Glutamatergic neuron (in vitro differentiated cells): Measurements from ENCODE around the gene ABCD1. TPM values are rescaled to one million over a fixed set of nuclear protein-coding genes. Genes with fewer than 3 reads are reported as not detected.
"Not testable (repeated sequence)": the region's sequence is repeated elsewhere in the genome, so short reads cannot be mapped to it uniquely, and the experiment has no call there.

ENCODE experiments used
- DNase-seq: peaks from one replicate; pipeline ENCODE4 v3.0.0; 2022
- H3K27ac Mint-ChIP-seq: one replicate; pipeline ENCODE4 v1.8.0; 2020; ENCODE audit warnings: mild to moderate bottlenecking, mixed read lengths, inconsistent platforms; ENCODE audit not compliant: unreplicated experiment
- H3K27me3 Mint-ChIP-seq: one replicate; pipeline ENCODE4 v1.8.0; 2020; ENCODE audit warnings: mild to moderate bottlenecking, moderate library complexity, mixed read lengths, inconsistent platforms; ENCODE audit not compliant: unreplicated experiment
- H3K36me3 Mint-ChIP-seq: one replicate; pipeline ENCODE4 v1.8.0; 2020; ENCODE audit warnings: mild to moderate bottlenecking, mixed read lengths, inconsistent platforms; ENCODE audit not compliant: unreplicated experiment
- H3K4me1 Mint-ChIP-seq: one replicate; pipeline ENCODE4 v1.8.0; 2020; ENCODE audit warnings: mild to moderate bottlenecking, low read depth, mixed read lengths, inconsistent platforms; ENCODE audit not compliant: unreplicated experiment
- H3K4me3 Mint-ChIP-seq: one replicate; pipeline ENCODE4 v1.8.0; 2020; ENCODE audit warnings: mild to moderate bottlenecking, mixed read lengths, inconsistent platforms; ENCODE audit not compliant: unreplicated experiment
- H3K9me3 Mint-ChIP-seq: one replicate; pipeline ENCODE4 v1.8.0; 2020; ENCODE audit warnings: mild to moderate bottlenecking, moderate library complexity, mixed read lengths, inconsistent platforms; ENCODE audit not compliant: unreplicated experiment
- CTCF ChIP-seq: fragments of 200-600 bp; sonication (generic); IDR thresholded peaks from one replicate; pipeline ENCODE4 v1.5.0; 2021; ENCODE audit not compliant: partially characterized antibody, unreplicated experiment
- long read RNA-seq: library from polyadenylated mRNA; unstranded; transcript quantifications from one replicate; pipeline ENCODE4 v2.0.0, GENCODE V29; 2020; ENCODE audit not compliant: unreplicated experiment
- total RNA-seq: library from RNA; stranded (reverse); fragmentation: NEBNext Ultra II Directional; extraction: Animal tissue kit (Norgen Biotek cat#: 25700); gene quantifications from one replicate; pipeline ENCODE4 v1.2.1, GENCODE V29; 2021; ENCODE audit not compliant: unreplicated experiment

ABCD1 gene
- total RNA-seq: 13.5 TPM
- long read RNA-seq: 0 reads

DNA sequence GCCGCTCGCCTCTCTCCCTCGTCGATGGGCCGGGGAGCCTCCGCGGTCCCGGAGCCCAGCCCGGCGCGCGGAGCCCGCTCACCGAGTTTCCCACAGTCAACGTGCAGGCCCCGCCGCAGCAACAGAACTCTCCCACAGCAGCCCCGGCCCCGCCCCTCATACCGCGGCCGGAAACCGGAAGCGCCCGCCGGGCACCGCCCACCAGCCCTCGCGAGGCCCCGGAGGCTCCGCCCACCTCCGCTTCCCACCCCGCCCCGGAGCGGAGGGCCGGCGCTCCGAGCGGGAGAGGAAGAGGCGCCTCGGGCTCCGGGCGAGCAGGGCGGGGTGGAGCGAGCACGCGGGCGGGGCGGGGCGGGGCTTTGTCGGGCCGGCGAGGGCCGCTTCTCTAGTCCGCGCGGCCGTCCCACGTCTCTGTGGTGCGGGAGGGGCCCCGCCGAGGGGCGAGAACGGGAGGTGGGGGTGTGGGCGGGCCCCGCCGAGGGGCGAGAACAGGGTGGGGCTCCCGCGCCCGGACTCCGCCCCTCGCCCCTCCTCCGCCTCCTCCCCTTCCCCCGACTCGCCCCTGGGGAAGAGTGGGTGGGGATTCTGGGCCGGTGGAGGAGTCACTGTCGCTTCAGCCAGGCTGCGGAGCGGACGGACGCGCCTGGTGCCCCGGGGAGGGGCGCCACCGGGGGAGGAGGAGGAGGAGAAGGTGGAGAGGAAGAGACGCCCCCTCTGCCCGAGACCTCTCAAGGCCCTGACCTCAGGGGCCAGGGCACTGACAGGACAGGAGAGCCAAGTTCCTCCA lies at the start of gene ABCD1, which contains the start of gene BCAP31:
ABCD1 (plus strand) TSS at position 605 of the 787 bp plus-strand sequence. CDS start 411 bp downstream, outside the sequence.
BCAP31 (minus strand) TSS at position 136 of the 787 bp plus-strand sequence. CDS start 1,143 bp downstream, outside the sequence.
- H3K27ac Mint-ChIP-seq: peak within 1 kb of the TSS; percentile 70
- no peaks in the 10 kb centered on the region for H3K36me3 Mint-ChIP-seq
- H3K9me3 Mint-ChIP-seq: peaks cover 5% of the 10 kb centered on the region
- peak within 1 kb of the TSS; percentile 88 for H3K4me3 Mint-ChIP-seq
- TF ChIP-seq CTCF: no peak
- no peaks in the 10 kb centered on the region for H3K27me3 Mint-ChIP-seq
- DNase-seq: peak; percentile 88
- peaks cover 10% of the 10 kb centered on the region for H3K4me1 Mint-ChIP-seq

GRCh38 chrX:153681175-153681574 lies 43.5 kb upstream of the ABCD1 start:
- H3K9me3 Mint-ChIP-seq: no peaks in the 10 kb centered on the region
- H3K27ac Mint-ChIP-seq: no peak overlapping the region
- H3K4me3 Mint-ChIP-seq: no peak overlapping the region
- DNase-seq: no peak
- no peaks in the 10 kb centered on the region for H3K4me1 Mint-ChIP-seq
- H3K36me3 Mint-ChIP-seq: no peaks in the 10 kb centered on the region
- H3K27me3 Mint-ChIP-seq: no peaks in the 10 kb centered on the region
- no peak for TF ChIP-seq CTCF

- not testable (repeated sequence) for DNase-seq, H3K27me3 Mint-ChIP-seq, H3K4me3 Mint-ChIP-seq, H3K9me3 Mint-ChIP-seq, H3K36me3 Mint-ChIP-seq, H3K4me1 Mint-ChIP-seq, H3K27ac Mint-ChIP-seq
These were observed 41.2 kb upstream of the ABCD1 start for GRCh38 chrX:153683486-153683885.

- no peak overlapping the region for H3K4me3 Mint-ChIP-seq
These were observed 40.0 kb upstream of the ABCD1 start for GRCh38 chrX:153684467-153685155.

GRCh38 chrX:153685156-153685536 lies 39.5 kb upstream of the ABCD1 start:
- no peaks in the 10 kb centered on the region for H3K27me3 Mint-ChIP-seq
- peaks cover 2% of the 10 kb centered on the region for H3K4me1 Mint-ChIP-seq
- no peak overlapping the region for H3K27ac Mint-ChIP-seq
- DNase-seq: no peak
- TF ChIP-seq CTCF: no peak
- no peaks in the 10 kb centered on the region for H3K9me3 Mint-ChIP-seq
- no peaks in the 10 kb centered on the region for H3K36me3 Mint-ChIP-seq
- H3K4me3 Mint-ChIP-seq: no peak overlapping the region

More at GRCh38 chrX:153684467-153685155, 40.0 kb upstream of the ABCD1 start:
- no peak for DNase-seq
- no peaks in the 10 kb centered on the region for H3K9me3 Mint-ChIP-seq
- no peaks in the 10 kb centered on the region for H3K27me3 Mint-ChIP-seq
- peaks cover 2% of the 10 kb centered on the region for H3K4me1 Mint-ChIP-seq
- H3K36me3 Mint-ChIP-seq: no peaks in the 10 kb centered on the region
- no peak overlapping the region for H3K27ac Mint-ChIP-seq
- no peak for TF ChIP-seq CTCF
